ENCODE data around the gene LYPD4. TPM values are rescaled to one million over a fixed set of nuclear protein-coding genes. Genes with fewer than 3 reads are reported as not detected.

Gene LYPD4
- total RNA-seq, 2 experiments from 2014 or later = not detected

GRCh38 chr19:41860419-41861115 lies 16.1 kb upstream of the LYPD4 start:
- intact Hi-C loops (cut with micrococcal nuclease; ENCODE audit: unreplicated experiment) = loop anchor here (10.0 kb wide), 1 partner anchor 424 kb away; no protein-coding TSS in a partner anchor
- peak overlapping the region; percentile 85 for H3K27ac ChIP-seq (ENCODE audit: low read depth, low read length, poor library complexity, severe bottlenecking)
- H3K9me2 ChIP-seq (ENCODE audit: insufficient read depth, low read length) = no peaks in the 10 kb centered on the region
- H3K79me2 ChIP-seq (ENCODE audit: insufficient read depth, low read depth, low read length) = peaks cover 55% of the 10 kb centered on the region
- peak; percentile 46 for DNase-seq (ENCODE audit: low spot score)
- TF ChIP-seq EZH2phosphoT487 (IDR thresholded peaks at IDR 0.05; ENCODE audit: borderline replicate concordance, low read depth, low read length) = no peak
- TF ChIP-seq CTCF (conservative IDR thresholded peaks at IDR 0.05; ENCODE audit: low read length) = no peak
- H3K4me3 ChIP-seq (ENCODE audit: low read depth, low read length, poor library complexity, severe bottlenecking) = peak overlapping the region; percentile 96
- BruUV-seq (replicated peaks) = no TSS peak
- H3K4me1 ChIP-seq (ENCODE audit: insufficient read depth, low read length, poor library complexity, severe bottlenecking) = peaks cover 68% of the 10 kb centered on the region
- H2AFZ ChIP-seq (ENCODE audit: low read length) = no peak overlapping the region
- CTCF ChIA-PET (ENCODE audit: unreplicated experiment) = interaction anchor here (0.6 kb wide), 1 partner anchor 163 kb away, joined by 3 read pairs; no protein-coding TSS in a partner anchor
- H3K4me2 ChIP-seq (ENCODE audit: low read length) = peak overlapping the region; percentile 98
- H4K20me1 ChIP-seq (ENCODE audit: insufficient read depth, low read length) = peaks cover 44% of the 10 kb centered on the region
- H3K9me3 ChIP-seq (ENCODE audit: low read length) = no peaks in the 10 kb centered on the region
- H3K36me3 ChIP-seq (ENCODE audit: insufficient read depth, low read length) = peaks cover 53% of the 10 kb centered on the region
- POLR2A ChIA-PET = interaction anchor here (0.8 to 2.6 kb wide), 4 partner anchors 13 to 85 kb away, joined by 3 to 12 read pairs (median 4); no protein-coding TSS in a partner anchor

GRCh38 chr19:41859618-41860418 lies 15.3 kb upstream of the LYPD4 start, which contains the start of gene RPS19:
Gene RPS19, plus strand, starts transcription at chr19:41860255. Its CDS starts 520 bp downstream, at chr19:41860775.
- ChIA-PET CTCF (ENCODE audit: unreplicated experiment) (interaction anchor here (0.6 to 0.9 kb wide), 2 partner anchors 8 to 14 kb away, joined by 3 to 6 read pairs; no protein-coding TSS in a partner anchor), POLR2A (interaction anchor here (0.7 to 2.6 kb wide), 12 partner anchors 9 to 198 kb away, joined by 3 to 12 read pairs (median 4); no protein-coding TSS in a partner anchor)
- Histone ChIP-seq H4K20me1 (ENCODE audit: insufficient read depth, low read length) (peaks cover 39% of the 10 kb centered on the region), H2AFZ (ENCODE audit: low read length) (peak within 1 kb of the TSS; percentile 88), H3K4me3 (ENCODE audit: low read depth, low read length, poor library complexity, severe bottlenecking) (peak within 1 kb of the TSS; percentile 96), H3K9me2 (ENCODE audit: insufficient read depth, low read length) (no peaks in the 10 kb centered on the region), H3K9me3 (ENCODE audit: low read length) (no peaks in the 10 kb centered on the region), H3K27ac (ENCODE audit: low read depth, low read length, poor library complexity, severe bottlenecking) (peak within 1 kb of the TSS; percentile 85), H3K4me2 (ENCODE audit: low read length) (peak within 1 kb of the TSS; percentile 98), H3K79me2 (ENCODE audit: insufficient read depth, low read depth, low read length) (peaks cover 47% of the 10 kb centered on the region), H3K36me3 (ENCODE audit: insufficient read depth, low read length) (peaks cover 45% of the 10 kb centered on the region), H3K4me1 (ENCODE audit: insufficient read depth, low read length, poor library complexity, severe bottlenecking) (peaks cover 61% of the 10 kb centered on the region)
- intact Hi-C loops (cut with micrococcal nuclease; ENCODE audit: unreplicated experiment) = loop anchor here (2.0 to 10.0 kb wide), 2 partner anchors 25 to 425 kb away; no protein-coding TSS in a partner anchor
- no TSS peak for BruUV-seq (replicated peaks)
- TF ChIP-seq EZH2phosphoT487 (IDR thresholded peaks at IDR 0.05; ENCODE audit: borderline replicate concordance, low read depth, low read length) = no peak
- TF ChIP-seq CTCF (conservative IDR thresholded peaks at IDR 0.05; ENCODE audit: low read length) = peak; percentile 54; the same call in 1 of the 2 replicates
- DNase-seq (ENCODE audit: low spot score) = peak; percentile 98

Measured in OCI-LY7 (cell line).